ENCODE data around the gene CRIP2.

The CRIP2 gene

GRCh38 chr14:105489542-105490266 is 15.1 kb downstream of the CRIP2 start:
- DNase-seq = peak; percentile 57 to 78 (median 70)

DNA sequence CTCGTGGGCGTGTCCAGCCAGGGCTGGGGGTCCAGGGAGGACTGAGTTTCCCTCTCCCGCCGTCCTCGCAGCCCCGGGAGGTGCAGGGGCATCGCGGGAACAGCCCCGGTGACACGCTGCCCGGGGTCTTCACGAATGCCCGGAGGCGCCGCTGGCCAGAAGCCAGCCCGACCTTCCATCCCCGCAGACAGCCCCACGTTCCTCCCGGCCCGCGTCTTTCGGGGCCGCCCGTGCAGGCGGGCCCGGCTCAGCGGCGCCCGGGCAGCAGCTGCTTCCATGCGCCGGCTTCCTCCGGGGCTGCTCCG is 15.6 kb downstream of the CRIP2 start:
- DNase-seq = no peak

GRCh38 chr14:105490572-105491365 is 16.1 kb downstream of the CRIP2 start, which contains the start of gene TEDC1:
TEDC1 (plus strand) TSS chr14:105491246; CDS start chr14:105491376, 130 bp downstream.
- peak; percentile 100 for DNase-seq

DNA sequence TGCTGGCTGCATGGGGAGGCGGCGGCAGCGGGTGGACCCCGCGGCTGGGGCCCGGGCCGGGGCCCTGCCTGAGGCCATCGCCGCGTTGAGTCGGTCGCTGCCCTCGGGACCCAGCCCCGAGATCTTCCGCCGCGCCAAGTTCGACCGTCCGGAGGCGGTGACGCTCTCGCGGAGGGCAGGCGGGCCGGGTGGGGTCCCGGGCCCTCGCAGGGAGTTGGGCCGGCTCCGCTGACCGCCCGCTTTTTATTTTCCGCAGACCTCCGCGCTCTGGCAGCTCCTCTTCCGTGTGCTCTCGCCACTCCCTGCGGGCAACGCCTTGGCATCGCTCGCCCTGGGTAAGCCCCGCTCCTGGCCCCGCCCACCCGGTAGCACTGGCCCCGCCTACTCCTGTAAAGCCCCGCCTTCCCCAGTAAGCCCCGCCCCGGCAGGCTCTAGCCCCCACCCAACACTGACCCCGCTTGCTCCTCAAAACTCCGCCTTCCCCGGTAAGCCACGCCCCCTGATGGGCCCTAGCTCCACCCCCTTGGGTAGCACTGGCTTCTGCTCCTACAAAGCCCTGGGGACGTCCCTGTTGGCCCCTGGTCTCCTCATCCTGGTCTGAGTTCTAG is 16.8 kb downstream of the CRIP2 start:
- peak; percentile 68 to 78 (median 72) for DNase-seq

GRCh38 chr14:105492031-105492970 is 17.7 kb downstream of the CRIP2 start:
- no peak for DNase-seq

DNA sequence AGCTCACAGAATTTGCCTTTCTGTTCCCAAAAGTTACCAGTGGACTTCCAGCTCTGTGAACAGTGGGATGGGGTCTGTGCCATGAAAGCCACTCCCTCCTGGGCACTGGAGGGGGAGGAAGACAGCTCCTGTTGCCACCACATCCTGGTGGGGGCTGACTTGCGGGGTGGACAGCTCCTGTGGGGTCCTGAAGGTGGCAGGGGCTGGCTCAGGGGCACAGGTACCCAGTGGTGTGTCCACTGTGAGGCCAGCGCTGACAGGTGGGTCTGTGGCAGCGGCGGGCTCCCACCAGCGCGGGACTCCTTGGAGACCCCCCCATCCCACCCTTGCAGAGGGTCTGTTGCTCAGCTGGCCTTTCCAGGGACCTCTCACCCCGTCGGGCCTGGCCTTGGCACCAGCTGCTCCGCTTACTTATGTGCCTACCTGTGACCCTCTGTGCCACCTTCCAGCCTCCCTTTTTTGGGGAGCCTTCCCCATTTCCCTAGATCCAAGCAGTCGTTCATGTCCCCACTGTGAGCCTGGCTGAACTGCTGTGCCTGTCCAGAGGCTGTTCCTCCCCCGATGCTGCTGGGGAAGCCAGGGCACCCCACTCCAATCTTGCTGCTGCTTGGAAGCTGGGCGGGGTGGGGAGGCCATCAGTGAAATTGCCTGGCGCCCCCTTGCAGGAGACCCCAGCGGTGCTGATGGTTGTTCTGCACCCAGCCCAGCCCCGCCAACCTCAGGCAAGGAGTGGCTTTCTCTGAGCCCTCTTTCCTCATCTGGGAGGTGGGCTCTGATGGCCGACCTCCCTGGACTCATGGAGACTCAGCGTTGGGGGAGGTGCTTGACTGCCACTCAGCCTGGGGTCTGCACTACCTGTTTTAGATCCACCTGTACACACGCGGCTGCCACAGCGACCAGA is 18.6 kb downstream of the CRIP2 start:
- DNase-seq = no peak

DNA sequence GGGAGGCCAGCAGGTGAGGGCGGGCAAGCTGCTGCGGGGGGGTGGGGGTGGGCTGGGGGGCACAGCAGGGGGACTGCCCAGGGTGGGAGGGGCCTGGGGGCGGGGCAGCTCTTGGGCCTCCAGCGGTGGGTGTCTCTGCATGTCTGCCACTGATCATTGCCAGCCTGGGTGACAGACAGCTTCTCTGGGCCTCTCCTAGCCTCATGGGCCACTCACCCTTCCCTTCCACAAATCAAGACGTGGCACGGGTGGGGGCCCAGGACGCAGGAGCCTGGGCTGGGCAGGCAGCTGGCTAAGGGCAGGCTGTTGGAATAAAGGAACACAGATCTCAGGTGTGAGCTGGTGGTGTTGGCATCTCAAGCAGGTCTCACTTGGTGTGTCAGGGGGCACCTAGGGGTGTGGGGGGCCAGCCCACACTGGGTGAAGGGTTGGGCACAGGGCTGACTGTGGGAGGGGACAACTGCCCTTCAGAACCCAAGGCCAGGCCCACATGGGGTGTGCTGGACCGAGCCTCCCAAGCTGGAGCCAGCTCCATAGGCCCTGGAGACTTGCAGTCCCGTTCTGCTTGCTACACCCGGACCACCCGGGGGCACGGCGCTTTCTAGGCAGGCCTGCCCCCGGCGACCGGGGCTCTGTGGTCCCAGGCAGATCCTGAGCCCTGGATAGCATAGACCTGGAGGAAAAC is 19.4 kb downstream of the CRIP2 start:
- no peak for DNase-seq

GRCh38 chr14:105494606-105494929 is 19.9 kb downstream of the CRIP2 start:
- DNase-seq = no peak

GRCh38 chr14:105495101-105495989 is 20.7 kb downstream of the CRIP2 start:
- DNase-seq = no peak

DNA sequence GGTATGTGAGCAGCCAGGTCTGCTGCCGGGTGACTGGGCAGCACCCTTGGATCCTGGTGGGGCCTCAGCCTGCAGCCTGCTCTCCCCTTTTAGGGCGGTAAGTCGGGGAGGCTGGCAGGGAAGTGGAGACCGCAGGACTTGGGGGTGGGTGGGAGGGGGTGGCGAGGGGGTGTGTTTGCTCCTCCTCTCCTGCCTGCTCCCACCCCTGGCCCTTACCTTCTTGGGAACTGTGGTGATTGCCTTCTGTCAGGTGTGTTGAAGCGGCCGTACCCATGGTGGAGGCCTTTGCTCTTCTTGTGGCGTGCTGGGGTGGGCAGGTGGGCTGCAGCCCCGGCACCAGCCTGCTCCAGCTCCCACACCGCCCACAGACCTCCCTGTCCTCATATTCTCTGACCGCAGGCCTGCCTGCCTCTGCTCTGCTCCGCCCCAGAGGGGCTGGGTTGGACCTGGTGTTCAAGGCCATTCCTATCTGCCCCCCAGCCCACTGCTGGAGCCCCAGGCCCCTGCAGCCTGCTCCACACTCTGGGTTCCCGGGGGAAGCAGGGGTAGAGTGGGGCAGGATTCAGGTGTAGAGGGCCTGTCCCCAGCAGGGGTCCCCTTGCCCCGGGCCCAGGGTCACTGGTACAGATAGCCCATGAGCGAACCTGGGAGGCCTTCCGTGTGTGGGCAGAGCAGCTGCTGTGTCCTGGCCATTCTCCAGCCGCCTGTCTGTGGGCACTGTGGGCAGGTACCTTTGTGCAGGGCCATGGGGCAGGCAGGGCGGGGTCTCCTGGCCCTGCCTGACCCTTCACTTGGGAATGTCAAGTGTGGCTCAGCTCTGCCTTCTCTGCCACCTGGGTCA is 21.6 kb downstream of the CRIP2 start:
- no peak for DNase-seq

DNA sequence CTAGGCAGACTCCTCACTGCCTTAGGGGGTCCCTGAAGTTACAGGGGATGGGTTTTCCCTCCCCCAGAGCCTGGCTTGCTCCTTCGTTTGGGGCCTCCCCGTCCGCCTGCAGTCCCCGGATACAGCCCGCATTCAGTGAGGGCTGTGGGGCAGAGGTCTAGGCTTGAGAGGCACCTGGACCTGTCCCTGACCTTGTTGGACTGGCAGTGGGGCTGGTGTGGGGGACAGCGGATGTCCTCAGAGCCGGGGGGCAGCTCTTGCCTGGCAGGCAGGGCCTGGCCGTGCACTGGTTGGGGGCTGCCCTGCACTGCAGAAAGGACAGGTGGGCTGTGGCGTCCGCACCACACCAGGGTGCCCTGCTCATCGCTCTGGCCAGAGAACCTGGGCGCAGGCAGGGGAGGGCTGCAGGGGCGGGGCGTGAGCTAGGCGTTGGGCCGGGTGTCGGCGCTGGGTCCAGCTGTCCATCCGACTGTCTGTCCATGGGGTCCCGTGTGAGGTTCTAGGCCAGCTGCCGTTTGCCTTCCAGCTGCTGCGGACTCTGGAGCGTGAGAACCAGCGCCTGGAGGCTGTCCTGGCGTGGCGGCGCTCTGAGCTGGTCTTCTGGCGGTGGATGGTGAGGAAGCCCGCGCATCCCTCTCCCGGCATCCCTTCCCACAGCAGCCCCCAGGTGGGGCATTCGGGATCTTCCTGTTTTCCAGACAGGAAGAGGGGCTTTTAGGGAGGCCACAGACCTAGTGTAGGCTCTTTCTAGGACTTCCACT is 22.4 kb downstream of the CRIP2 start:
- no peak for DNase-seq

- no peak for DNase-seq
These were observed 23.2 kb downstream of the CRIP2 start for GRCh38 chr14:105497671-105498429.

DNA sequence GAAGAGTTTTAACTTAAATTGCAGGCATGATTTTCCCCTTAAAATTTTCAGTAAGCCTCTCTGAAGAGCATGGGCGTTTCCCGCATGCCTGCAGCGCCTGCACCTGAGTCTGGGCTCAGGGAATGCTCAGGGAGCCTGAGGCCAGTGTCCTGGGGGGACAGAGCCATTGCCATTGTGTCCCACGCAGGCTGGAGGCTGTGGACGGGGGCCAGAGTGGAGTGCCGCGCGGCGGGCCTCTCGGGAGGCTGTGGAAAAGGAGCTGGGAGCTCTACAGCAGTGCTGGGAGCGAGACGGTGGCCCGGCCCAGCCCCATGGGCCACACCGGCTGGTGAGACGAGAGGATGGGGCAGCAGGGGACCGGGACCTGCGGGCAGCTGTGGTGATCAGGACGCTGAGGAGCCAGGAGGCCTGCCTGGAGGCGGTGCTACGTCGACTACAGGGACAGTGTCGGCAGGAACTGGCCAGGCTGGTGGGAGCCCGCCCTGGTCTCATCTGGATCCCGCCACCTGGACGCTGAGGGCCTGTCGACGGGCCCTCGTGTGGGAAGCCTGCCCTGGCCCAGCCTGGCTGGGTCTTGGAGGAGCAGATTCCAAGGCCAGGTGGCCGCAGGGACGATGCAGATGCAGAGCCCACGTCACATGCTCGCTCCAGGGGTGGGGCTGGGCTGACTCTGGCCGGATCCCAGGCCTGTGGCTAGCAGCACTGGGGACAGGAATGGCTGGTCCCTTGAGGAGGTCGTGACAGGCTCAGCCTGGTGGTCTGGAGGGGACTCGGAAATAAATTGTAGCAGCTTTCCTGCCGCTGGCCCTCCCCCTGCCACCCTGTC is 24.0 kb downstream of the CRIP2 start:
- DNase-seq = no peak

DNA sequence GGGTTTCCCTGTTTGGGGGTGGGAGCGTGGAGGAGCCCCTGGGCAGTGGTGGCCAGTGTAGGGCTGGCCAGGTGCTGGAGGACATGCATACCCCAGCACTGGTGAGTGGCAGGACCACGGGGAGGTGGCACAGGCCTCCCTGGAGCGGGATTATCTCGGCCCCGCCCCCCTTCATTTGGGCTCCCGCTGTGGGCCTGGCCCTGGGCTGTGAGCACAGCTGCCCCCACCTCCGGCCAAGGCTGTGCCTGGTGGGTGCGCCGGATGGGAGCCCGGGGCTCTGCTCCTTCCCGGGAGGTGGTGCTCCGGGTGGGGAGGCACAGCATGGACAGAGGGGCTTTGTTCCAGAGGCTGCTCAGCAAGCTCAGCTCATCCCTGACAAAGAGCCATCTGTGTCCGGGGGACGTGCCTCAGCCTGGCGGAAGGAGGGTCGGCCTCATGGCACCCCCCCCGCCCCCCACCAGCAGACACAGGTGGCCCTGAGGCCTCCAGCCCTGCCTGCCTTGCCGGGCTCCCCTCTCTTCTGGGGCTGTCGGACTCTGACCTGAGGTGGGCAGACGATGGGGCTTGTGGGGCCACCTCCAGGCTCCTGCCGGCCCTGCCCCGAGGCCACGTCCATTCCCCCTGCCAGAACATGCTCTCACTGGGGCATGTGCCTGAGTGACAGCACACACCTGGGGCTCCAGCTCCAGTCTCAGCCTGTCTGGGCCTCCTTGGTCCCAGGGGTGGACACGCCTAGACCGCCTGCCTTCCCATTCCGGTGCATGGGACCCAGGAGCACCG is 24.8 kb downstream of the CRIP2 start:
- DNase-seq = no peak

DNA sequence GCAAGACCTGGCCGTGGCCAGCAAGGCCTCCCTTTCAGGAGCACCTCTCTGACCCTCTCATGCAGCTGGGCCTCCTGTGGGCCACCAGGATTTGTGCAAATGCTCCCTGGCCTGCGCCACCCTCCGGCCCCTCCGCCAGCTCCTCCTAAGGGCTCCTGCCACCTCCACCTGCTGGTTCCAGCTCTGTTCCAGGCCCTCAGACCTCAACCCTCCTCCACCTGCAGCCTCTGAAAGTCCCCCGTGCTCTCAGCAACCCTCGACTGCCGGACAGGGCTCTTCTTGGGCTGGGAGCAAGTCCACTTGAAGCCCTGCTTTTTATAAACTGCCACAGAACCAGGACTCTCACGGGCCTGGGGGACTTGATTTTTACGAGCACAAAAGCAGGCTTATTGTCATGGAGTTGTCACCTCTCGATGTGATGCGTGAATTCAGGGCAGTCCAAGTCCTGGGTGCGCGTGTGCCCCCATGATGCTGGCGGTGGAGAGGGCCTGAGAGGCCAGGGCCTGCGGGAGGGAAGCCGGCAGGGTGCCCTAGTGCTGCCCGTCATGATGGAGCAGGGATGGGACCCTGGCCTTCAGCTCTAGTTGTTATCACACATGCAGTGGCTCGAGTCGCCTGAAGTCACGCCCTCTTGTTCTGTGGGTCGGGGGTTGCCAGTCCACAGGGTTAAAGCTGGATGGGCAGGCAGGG is 25.6 kb downstream of the CRIP2 start:
- DNase-seq = no peak
